Measurements from ENCODE around the gene CELF1.

DNA sequence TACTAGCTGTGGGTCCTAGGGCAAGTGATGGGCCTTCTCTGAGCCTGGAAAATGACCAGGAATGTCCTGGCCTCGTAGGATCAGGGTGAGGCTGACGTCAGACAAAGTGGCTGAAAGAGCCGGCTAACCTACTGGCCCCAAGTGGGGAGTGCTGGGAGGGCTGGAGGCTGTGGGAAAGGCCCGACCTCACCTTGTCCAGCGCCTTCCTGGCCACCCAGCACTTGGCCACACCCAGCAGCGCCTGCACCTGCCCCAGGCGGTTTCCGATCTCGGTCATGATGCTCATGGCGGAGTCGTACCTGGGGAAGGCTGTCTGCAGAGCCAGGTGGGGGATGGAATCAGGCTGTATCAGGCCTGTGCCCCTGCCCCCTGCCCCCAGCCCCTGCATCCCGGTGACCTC lies 111.5 kb downstream of the CELF1 start:
- TF ChIP-seq POLR2A (IDR thresholded peaks at IDR 0.05) (no peak), CTCF (IDR thresholded peaks at IDR 0.05) (no peak)

All from adrenal gland (tissue), 5 donors.